HCT116 (cell line): ENCODE results near the gene PDE4D.

ENCODE experiments used
- EZH2phosphoT487 ChIP-seq: fragments of 200-600 bp; IDR thresholded peaks from 2 replicates; pipeline ENCODE4 v1.6.1; 2018; ENCODE audit warnings: antibody characterized with exemption, borderline replicate concordance
- JUND ChIP-seq: IDR thresholded peaks from 2 replicates; pipeline ENCODE4 v1.6.1; 2012
- POLR2A ChIP-seq: IDR thresholded peaks from 2 replicates; pipeline ENCODE4 v1.7.0; 2011; ENCODE audit warnings: borderline replicate concordance; ENCODE audit not compliant: insufficient read depth, insufficient read length; ENCODE audit errors: extremely low read depth
- POLR2AphosphoS5 ChIP-seq: IDR thresholded peaks from 2 replicates; pipeline ENCODE4 v1.6.1; 2011; ENCODE audit warnings: mild to moderate bottlenecking, low read depth, low read length, moderate library complexity
- YY1 ChIP-seq: IDR thresholded peaks from 2 replicates; pipeline ENCODE4 v1.6.1; 2011; ENCODE audit warnings: low read length, low read depth, moderate library complexity, mild to moderate bottlenecking; ENCODE audit not compliant: insufficient replicate concordance; ENCODE audit errors: extremely low read depth
- ZNF274 ChIP-seq: fragments of 200-500 bp; sonication (Bioruptor generic); IDR thresholded peaks from 2 replicates; pipeline ENCODE4 v1.6.1; 2014; ENCODE audit warnings: mild to moderate bottlenecking, low read depth, low read length, inconsistent platforms
- TF ChIP-seq, protein P1 (sequence below), 3 experiments: fragments of 200-600 bp in 1 of 3; sonication (generic) in 1 of 3; IDR thresholded peaks in 2 of 3; conservative IDR thresholded peaks in 1 of 3; 2 replicates each; pipeline ENCODE4 v1.5.1; 2012 to 2017; ENCODE audit warnings: low read depth in 2 of 3, low read length in 2 of 3, antibody characterized with exemption in 1 of 3, borderline replicate concordance in 1 of 3, control low read depth in 1 of 3, mild to moderate bottlenecking in 1 of 3, mixed read lengths in 1 of 3, mixed run types in 1 of 3, moderate library complexity in 1 of 3; ENCODE audit not compliant: insufficient read depth in 1 of 3
- TF ChIP-seq, protein P2 (sequence below): IDR thresholded peaks from 2 replicates; pipeline ENCODE4 v1.6.1; 2012; ENCODE audit warnings: low read depth

DNA sequence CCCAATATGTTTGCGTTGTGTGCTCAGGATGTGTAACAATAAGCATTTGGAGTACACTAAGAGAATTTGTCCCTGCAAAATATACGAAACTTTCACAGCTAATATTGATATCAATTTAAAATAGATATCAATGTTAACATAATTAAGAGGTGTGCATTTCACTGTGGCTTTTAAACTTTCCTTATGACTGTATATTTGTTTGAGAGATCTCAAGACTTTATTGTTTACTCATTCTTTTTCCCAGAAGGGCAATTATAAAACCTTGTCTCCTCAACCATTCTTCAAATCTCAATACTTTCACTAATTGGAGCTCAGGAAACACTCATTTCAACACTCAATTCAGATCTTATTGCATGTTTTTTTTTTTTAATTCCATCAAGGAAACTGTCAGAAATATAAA is 241.1 kb downstream of the PDE4D start:
- no peak for TF ChIP-seq YY1
- TF ChIP-seq, protein P1, sequence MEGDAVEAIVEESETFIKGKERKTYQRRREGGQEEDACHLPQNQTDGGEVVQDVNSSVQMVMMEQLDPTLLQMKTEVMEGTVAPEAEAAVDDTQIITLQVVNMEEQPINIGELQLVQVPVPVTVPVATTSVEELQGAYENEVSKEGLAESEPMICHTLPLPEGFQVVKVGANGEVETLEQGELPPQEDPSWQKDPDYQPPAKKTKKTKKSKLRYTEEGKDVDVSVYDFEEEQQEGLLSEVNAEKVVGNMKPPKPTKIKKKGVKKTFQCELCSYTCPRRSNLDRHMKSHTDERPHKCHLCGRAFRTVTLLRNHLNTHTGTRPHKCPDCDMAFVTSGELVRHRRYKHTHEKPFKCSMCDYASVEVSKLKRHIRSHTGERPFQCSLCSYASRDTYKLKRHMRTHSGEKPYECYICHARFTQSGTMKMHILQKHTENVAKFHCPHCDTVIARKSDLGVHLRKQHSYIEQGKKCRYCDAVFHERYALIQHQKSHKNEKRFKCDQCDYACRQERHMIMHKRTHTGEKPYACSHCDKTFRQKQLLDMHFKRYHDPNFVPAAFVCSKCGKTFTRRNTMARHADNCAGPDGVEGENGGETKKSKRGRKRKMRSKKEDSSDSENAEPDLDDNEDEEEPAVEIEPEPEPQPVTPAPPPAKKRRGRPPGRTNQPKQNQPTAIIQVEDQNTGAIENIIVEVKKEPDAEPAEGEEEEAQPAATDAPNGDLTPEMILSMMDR (IDR thresholded peaks at IDR 0.05 in 2 of 3, conservative IDR thresholded peaks at IDR 0.05 in 1 of 3; ENCODE audit: borderline replicate concordance in 1 of 3, insufficient read depth in 1 of 3, low read depth in 2 of 3, low read length in 2 of 3): no peak
- no peak for TF ChIP-seq EZH2phosphoT487
- TF ChIP-seq ZNF274: no peak
- TF ChIP-seq JUND: no peak
- no peak for TF ChIP-seq POLR2A
- TF ChIP-seq, protein P2, sequence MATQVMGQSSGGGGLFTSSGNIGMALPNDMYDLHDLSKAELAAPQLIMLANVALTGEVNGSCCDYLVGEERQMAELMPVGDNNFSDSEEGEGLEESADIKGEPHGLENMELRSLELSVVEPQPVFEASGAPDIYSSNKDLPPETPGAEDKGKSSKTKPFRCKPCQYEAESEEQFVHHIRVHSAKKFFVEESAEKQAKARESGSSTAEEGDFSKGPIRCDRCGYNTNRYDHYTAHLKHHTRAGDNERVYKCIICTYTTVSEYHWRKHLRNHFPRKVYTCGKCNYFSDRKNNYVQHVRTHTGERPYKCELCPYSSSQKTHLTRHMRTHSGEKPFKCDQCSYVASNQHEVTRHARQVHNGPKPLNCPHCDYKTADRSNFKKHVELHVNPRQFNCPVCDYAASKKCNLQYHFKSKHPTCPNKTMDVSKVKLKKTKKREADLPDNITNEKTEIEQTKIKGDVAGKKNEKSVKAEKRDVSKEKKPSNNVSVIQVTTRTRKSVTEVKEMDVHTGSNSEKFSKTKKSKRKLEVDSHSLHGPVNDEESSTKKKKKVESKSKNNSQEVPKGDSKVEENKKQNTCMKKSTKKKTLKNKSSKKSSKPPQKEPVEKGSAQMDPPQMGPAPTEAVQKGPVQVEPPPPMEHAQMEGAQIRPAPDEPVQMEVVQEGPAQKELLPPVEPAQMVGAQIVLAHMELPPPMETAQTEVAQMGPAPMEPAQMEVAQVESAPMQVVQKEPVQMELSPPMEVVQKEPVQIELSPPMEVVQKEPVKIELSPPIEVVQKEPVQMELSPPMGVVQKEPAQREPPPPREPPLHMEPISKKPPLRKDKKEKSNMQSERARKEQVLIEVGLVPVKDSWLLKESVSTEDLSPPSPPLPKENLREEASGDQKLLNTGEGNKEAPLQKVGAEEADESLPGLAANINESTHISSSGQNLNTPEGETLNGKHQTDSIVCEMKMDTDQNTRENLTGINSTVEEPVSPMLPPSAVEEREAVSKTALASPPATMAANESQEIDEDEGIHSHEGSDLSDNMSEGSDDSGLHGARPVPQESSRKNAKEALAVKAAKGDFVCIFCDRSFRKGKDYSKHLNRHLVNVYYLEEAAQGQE: no peak
- no peak for TF ChIP-seq POLR2AphosphoS5
